ENCODE results near the gene LGR4. TPM values are rescaled to one million over a fixed set of nuclear protein-coding genes. Genes with fewer than 3 reads are reported as not detected.

Gene LGR4
- total RNA-seq, 1 donor = 56.1 TPM

GRCh38 chr11:27406498-27407354 is 65.9 kb downstream of the LGR4 start:
- no peak overlapping the region for H2AFZ ChIP-seq (ENCODE audit: low read length)
- peaks cover 5% of the 10 kb centered on the region for H3K4me1 ChIP-seq (ENCODE audit: insufficient read depth, low read length)
- no peak overlapping the region for H3K27ac ChIP-seq (ENCODE audit: low read depth, low read length)
- H3K79me2 ChIP-seq (ENCODE audit: insufficient read depth, low read length) = peaks cover 3% of the 10 kb centered on the region
- H4K20me1 ChIP-seq (ENCODE audit: insufficient read depth, low read length) = no peaks in the 10 kb centered on the region
- peak; percentile 68 for DNase-seq (ENCODE audit: insufficient read length, low spot score, missing footprints)
- no peak for TF ChIP-seq CTCF (IDR thresholded peaks at IDR 0.05; ENCODE audit: extremely low read depth, low read depth, low read length)
- H3K36me3 ChIP-seq (ENCODE audit: insufficient read depth, low read length) = no peaks in the 10 kb centered on the region
- no peaks in the 10 kb centered on the region for H3K9me3 ChIP-seq (ENCODE audit: low read depth, low read length)
- H3K4me3 ChIP-seq (ENCODE audit: insufficient read depth, low read length) = no peak overlapping the region
- H3K4me2 ChIP-seq (ENCODE audit: insufficient read depth, low read length) = no peak overlapping the region
- H3K27me3 ChIP-seq (ENCODE audit: insufficient read depth, low read length) = no peaks in the 10 kb centered on the region

- peak overlapping the region; percentile 17 for H3K27ac ChIP-seq (ENCODE audit: low read depth, low read length)
Observed at GRCh38 chr11:27405134-27405533, 67.5 kb downstream of the LGR4 start.

GRCh38 chr11:27404427-27404826 is 68.2 kb downstream of the LGR4 start:
- H3K9me3 ChIP-seq (ENCODE audit: low read depth, low read length) = no peaks in the 10 kb centered on the region
- no peak overlapping the region for H2AFZ ChIP-seq (ENCODE audit: low read length)
- H3K4me3 ChIP-seq (ENCODE audit: insufficient read depth, low read length) = no peak overlapping the region
- H3K4me1 ChIP-seq (ENCODE audit: insufficient read depth, low read length) = peaks cover 5% of the 10 kb centered on the region
- H3K4me2 ChIP-seq (ENCODE audit: insufficient read depth, low read length) = no peak overlapping the region
- no peak for DNase-seq (ENCODE audit: insufficient read length, low spot score, missing footprints)
- no peaks in the 10 kb centered on the region for H4K20me1 ChIP-seq (ENCODE audit: insufficient read depth, low read length)
- H3K36me3 ChIP-seq (ENCODE audit: insufficient read depth, low read length) = no peaks in the 10 kb centered on the region
- H3K27ac ChIP-seq (ENCODE audit: low read depth, low read length) = no peak overlapping the region
- peaks cover 3% of the 10 kb centered on the region for H3K79me2 ChIP-seq (ENCODE audit: insufficient read depth, low read length)
- no peaks in the 10 kb centered on the region for H3K27me3 ChIP-seq (ENCODE audit: insufficient read depth, low read length)
- TF ChIP-seq CTCF (IDR thresholded peaks at IDR 0.05; ENCODE audit: extremely low read depth, low read depth, low read length) = no peak

More at GRCh38 chr11:27405134-27405533, 67.5 kb downstream of the LGR4 start:
- no peak for DNase-seq (ENCODE audit: insufficient read length, low spot score, missing footprints)
- TF ChIP-seq CTCF (IDR thresholded peaks at IDR 0.05; ENCODE audit: extremely low read depth, low read depth, low read length) = no peak
- Histone ChIP-seq H3K4me3 (ENCODE audit: insufficient read depth, low read length) (no peak overlapping the region), H3K36me3 (ENCODE audit: insufficient read depth, low read length) (no peaks in the 10 kb centered on the region), H4K20me1 (ENCODE audit: insufficient read depth, low read length) (no peaks in the 10 kb centered on the region), H3K4me1 (ENCODE audit: insufficient read depth, low read length) (peaks cover 5% of the 10 kb centered on the region), H3K9me3 (ENCODE audit: low read depth, low read length) (no peaks in the 10 kb centered on the region), H3K4me2 (ENCODE audit: insufficient read depth, low read length) (no peak overlapping the region), H3K27me3 (ENCODE audit: insufficient read depth, low read length) (no peaks in the 10 kb centered on the region), H3K79me2 (ENCODE audit: insufficient read depth, low read length) (peaks cover 3% of the 10 kb centered on the region), H2AFZ (ENCODE audit: low read length) (no peak overlapping the region)

GRCh38 chr11:27403195-27403594 is 69.4 kb downstream of the LGR4 start:
- Histone ChIP-seq H3K4me1 (ENCODE audit: insufficient read depth, low read length) (peaks cover 5% of the 10 kb centered on the region), H3K79me2 (ENCODE audit: insufficient read depth, low read length) (peaks cover 3% of the 10 kb centered on the region), H3K27ac (ENCODE audit: low read depth, low read length) (no peak overlapping the region), H3K27me3 (ENCODE audit: insufficient read depth, low read length) (no peaks in the 10 kb centered on the region), H3K9me3 (ENCODE audit: low read depth, low read length) (no peaks in the 10 kb centered on the region), H3K4me2 (ENCODE audit: insufficient read depth, low read length) (no peak overlapping the region), H3K36me3 (ENCODE audit: insufficient read depth, low read length) (no peaks in the 10 kb centered on the region), H4K20me1 (ENCODE audit: insufficient read depth, low read length) (no peaks in the 10 kb centered on the region), H2AFZ (ENCODE audit: low read length) (no peak overlapping the region), H3K4me3 (ENCODE audit: insufficient read depth, low read length) (no peak overlapping the region)
- no peak for DNase-seq (ENCODE audit: insufficient read length, low spot score, missing footprints)
- no peak for TF ChIP-seq CTCF (IDR thresholded peaks at IDR 0.05; ENCODE audit: extremely low read depth, low read depth, low read length)
